GM11168 (cell line): ENCODE measurements around the gene COL4A6.

Source experiments
- in situ Hi-C: fragments of 300-500 bp; cut with MboI; formaldehyde crosslinking; loops from one replicate; pipeline ENCODE4 v1.12.0; 2022; ENCODE audit warnings: low sequenced_read_pairs; ENCODE audit not compliant: unreplicated experiment

Gene COL4A6

GRCh38 chrX:108341947-108342346, 96.3 kb downstream of the COL4A6 start:
- in situ Hi-C loops = no loop called here

GRCh38 chrX:108332281-108332680, 105.9 kb downstream of the COL4A6 start:
- in situ Hi-C loops = no loop called here

GRCh38 chrX:108331126-108331909, 106.9 kb downstream of the COL4A6 start:
- in situ Hi-C loops = no loop called here

- in situ Hi-C loops = no loop called here
Measured at GRCh38 chrX:108323751-108324150, 114.5 kb downstream of the COL4A6 start.

- in situ Hi-C loops = no loop called here
Measured at GRCh38 chrX:108322234-108322633, 116.0 kb downstream of the COL4A6 start.

GRCh38 chrX:108316456-108316855, 121.8 kb downstream of the COL4A6 start:
- in situ Hi-C loops = no loop called here

- in situ Hi-C loops = no loop called here
Measured at GRCh38 chrX:108313669-108314068, 124.6 kb downstream of the COL4A6 start.

- in situ Hi-C loops = no loop called here
Measured at GRCh38 chrX:108312957-108313356, 125.3 kb downstream of the COL4A6 start.

- in situ Hi-C loops = no loop called here
Measured at GRCh38 chrX:108312011-108312410, 126.2 kb downstream of the COL4A6 start.

GRCh38 chrX:108310506-108310905, 127.7 kb downstream of the COL4A6 start:
- in situ Hi-C loops = no loop called here

- in situ Hi-C loops = no loop called here
Measured at GRCh38 chrX:108309144-108309543, 129.1 kb downstream of the COL4A6 start.

GRCh38 chrX:108307132-108308085, 130.8 kb downstream of the COL4A6 start:
- in situ Hi-C loops = no loop called here

- in situ Hi-C loops = no loop called here
Measured at GRCh38 chrX:108306086-108306485, 132.1 kb downstream of the COL4A6 start.

- in situ Hi-C loops = no loop called here
Measured at GRCh38 chrX:108304757-108305156, 133.5 kb downstream of the COL4A6 start.

- in situ Hi-C loops = no loop called here
Measured at GRCh38 chrX:108304210-108304609, 134.0 kb downstream of the COL4A6 start.

- in situ Hi-C loops = no loop called here
Measured at GRCh38 chrX:108303682-108304081, 134.5 kb downstream of the COL4A6 start.

- in situ Hi-C loops = no loop called here
Measured at GRCh38 chrX:108299704-108300103, 138.5 kb downstream of the COL4A6 start.

GRCh38 chrX:108299101-108299591, 139.1 kb downstream of the COL4A6 start:
- in situ Hi-C loops = no loop called here

GRCh38 chrX:108298165-108298602, 140.0 kb downstream of the COL4A6 start:
- in situ Hi-C loops = no loop called here

- in situ Hi-C loops = no loop called here
Measured at GRCh38 chrX:108297290-108297689, 140.9 kb downstream of the COL4A6 start.

- in situ Hi-C loops = no loop called here
Measured at GRCh38 chrX:108292053-108292452, 146.2 kb downstream of the COL4A6 start.
